Lower leg skin (tissue), 3 donors: Measurements from ENCODE around the gene CFH.

ENCODE experiments used
- CTCF ChIP-seq, 3 donors: fragments of 450-650 bp; IDR thresholded peaks; one replicate each; pipeline ENCODE4 v1.5.1; 2016; ENCODE audit warnings: antibody characterized with exemption in 3 of 3, mild to moderate bottlenecking in 3 of 3, moderate library complexity in 2 of 3
- POLR2A ChIP-seq, 2 donors: fragments of 450-650 bp; IDR thresholded peaks; one replicate each; pipeline ENCODE4 v1.6.1; 2016 to 2017; ENCODE audit warnings: antibody characterized with exemption in 2 of 2, mild to moderate bottlenecking in 1 of 2, moderate library complexity in 1 of 2

GRCh38 chr1:196701144-196701543 is 49.3 kb downstream of the CFH start:
- TF ChIP-seq CTCF (IDR thresholded peaks at IDR 0.05) = no peak
- no peak for TF ChIP-seq POLR2A (IDR thresholded peaks at IDR 0.05)
